Erythroblast (primary cell): Measurements from ENCODE around the gene POLE.

Source experiments
- DNase-seq, 2 experiments: peaks; one replicate each; lab custom pipeline; 2025; lab: John Stamatoyannopoulos, UW
- GATA1 ChIP-seq: IDR thresholded peaks from 2 replicates; pipeline ENCODE4 v1.6.1; 2011; ENCODE audit warnings: low read depth, mild to moderate bottlenecking, control low read depth, low read length, moderate library complexity
- POLR2A ChIP-seq: IDR thresholded peaks from 2 replicates; pipeline ENCODE4 v1.6.1; 2011; ENCODE audit warnings: mild to moderate bottlenecking, low read length

The POLE gene

DNA sequence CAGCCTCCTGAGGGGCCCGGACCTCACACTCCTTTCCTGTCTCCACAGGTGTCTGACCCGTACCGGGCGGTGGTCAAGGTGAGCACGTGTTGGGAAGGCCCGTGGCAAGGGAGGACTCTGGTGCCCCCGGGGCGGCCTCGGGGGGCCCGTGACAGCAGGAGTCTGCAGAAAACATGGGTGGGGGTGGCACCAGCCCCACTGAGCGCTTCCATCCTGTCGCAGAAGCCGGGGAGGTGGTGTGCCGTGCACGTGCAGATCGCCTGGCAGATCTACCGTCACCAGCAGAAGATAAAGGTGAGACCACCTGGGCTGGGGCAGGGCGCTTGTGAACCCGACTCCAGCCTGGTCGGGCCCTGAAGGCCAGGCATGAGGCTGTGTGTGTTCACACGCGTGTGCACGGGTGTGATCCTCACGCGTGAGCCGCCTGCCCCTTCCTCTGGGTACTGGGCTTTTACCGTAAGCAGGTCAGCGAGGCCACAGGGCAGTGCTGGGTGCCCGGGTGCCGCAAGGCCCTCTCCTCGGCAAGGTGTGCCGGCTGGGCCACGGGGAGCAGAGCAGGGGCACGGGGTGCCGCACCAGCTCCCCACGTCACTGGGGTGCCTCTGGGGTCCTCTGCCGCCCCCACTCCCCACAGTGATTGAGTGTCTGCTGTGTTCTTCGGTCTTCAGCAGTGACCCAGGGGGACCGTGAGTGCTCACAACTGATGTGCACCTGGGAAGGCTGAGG, 112.7 kb downstream of the POLE start:
- no peak for DNase-seq
- TF ChIP-seq GATA1 (no peak), POLR2A (no peak)
